Activated T-cell treated with anti-CD3 and anti-CD28 coated beads for 4 hours (primary cell): Measurements from ENCODE around the gene POLR2E.

ENCODE experiments used
- DNase-seq: peaks from one replicate; pipeline ENCODE4 v3.0.0-alpha.2; 2020

POLR2E gene

GRCh38 chr19:1074544-1075283 lies 20.5 kb downstream of the POLR2E start:
- peak; percentile 87 for DNase-seq

- DNase-seq, result no peak
These were observed 21.1 kb downstream of the POLR2E start for GRCh38 chr19:1073956-1074517.

- no peak for DNase-seq
These were observed 21.9 kb downstream of the POLR2E start for GRCh38 chr19:1073063-1073955.

DNA sequence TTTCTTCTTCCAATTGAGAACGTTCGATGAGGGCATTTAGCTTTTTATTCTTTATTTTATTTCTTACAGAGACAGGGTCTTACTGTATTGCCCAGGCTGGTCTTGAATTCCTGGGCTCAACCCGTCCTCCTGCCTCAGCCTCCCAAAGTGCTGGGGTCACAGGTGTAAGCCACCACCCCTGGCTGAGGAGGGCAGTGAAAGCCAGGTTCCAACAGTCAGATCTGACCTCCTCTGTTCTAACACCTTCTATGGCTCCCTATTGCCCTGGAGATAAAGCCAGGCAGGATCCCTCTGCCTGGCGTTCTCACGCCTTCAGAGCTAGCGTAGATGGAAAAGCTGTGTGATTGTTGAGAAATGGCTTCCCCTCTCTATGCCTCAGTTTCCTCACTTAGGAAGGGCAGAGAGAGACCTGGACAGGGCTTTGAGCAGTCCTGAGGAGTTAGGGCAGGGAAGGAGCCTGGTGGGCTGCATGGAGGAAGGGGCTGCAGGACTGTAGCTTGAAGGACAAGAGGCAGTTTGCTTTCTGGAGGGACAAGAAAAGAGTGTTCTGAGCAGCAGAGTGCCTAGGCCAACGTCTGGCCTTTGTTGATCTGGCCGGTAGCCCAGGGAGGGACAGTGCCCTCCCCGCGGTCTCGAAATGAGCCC lies 22.7 kb downstream of the POLR2E start:
- DNase-seq, result no peak

DNA sequence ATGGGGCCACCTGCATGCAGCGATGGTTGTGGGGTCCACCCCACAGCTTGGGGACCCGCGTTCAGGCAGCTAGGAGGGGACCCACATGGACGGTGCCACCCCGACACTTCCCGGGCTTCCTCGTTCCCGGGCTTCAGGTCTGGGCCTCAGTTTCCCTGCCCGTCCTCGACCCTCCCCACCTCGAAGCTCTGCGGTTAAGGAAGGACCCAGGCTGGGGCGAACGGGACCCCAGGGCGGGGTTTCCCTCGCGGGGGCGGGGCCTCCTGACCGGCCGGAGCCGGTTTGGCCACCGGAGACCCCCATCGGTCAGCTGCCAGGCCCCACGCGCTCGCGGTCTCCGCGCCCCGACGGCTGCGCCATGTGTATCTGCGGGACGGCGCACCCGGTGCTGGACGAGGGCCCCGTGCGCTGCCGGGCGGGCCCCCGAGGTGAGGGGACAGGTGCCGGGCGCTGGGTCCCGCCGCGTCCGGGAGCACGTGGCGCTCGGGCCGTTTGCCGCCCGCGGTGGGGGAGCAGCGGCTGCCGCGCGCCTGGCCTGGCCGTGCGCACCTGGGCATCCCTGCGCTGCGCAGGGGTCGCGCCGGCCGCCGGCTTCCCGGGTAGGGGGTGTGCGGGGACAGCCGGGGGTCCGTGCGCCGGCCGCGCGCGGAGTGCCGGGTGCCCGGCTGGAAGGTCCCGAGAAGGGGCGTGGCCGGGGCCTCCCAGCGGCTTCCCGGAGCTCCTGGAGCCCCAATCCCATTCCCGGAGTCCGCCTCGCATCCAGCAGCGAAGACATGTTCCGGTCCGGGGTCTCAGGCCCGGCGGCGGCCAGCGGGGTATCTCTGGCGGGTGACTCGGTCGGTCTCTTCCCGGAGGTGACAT lies 24.0 kb downstream of the POLR2E start:
- DNase-seq, result no peak

DNA sequence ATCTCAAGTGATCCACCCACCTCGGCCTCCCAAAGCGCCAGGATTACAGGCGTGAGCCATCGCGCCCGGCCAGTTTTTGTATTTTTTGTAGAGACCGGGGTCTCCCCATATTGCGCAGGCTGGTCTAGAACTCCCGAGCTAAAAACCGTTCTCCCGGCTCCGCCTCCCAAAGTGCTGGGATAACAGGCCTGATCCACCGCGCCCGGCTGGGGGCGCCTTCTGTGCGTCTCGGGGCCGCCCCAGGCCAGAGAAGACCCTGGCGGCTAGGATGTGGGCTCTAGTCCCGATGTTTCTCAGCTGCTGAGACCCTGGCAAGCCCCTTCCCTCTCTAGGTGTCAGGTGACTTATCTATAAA lies 24.6 kb downstream of the POLR2E start:
- DNase-seq, result no peak

- DNase-seq, result no peak
These were observed 26.0 kb downstream of the POLR2E start for GRCh38 chr19:1069009-1069779.

DNA sequence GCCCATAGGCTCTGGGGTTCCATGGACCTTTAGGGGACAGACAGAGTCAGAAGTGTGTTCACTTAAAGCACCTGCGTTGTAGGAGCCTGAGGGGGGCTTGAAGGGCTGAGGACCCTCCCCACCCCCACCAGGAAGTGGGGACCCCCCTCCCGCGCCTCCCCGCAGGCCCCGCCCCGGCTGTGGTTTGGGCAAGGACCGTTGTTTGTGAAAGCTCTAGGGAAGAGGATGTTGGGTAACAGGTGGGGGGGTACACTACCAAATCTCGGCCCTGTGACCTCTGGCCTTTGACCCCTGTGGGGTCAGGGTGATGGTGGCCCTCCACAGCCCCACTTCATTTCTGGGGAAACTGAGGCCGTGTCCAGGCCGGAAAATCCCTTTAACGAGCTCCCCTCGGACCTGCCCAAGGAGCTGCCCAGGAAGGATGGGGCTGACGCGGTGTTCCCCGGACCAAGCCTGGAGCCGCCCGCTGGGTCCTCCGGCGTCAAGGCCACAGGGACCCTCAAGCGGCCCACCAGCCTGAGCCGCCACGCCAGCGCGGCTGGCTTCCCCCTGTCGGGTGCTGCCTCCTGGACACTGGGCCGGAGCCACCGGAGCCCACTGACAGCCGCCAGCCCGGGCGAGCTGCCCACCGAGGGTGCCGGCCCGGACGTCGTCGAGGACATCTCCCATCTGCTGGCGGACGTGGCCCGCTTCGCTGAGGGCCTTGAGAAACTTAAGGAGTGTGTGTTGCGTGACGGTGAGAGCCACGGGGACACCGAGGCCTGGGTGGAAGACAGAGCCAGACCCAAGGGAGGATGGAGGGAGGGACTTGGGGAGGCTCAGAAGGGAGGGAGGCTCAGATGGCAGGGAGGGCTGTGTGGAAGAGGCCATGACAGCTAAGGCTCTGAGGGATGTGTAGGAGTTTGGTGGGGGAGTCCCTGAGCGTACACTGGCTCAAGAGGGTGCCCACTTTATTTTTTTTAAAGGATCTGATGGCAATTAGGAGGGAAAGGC lies 26.9 kb downstream of the POLR2E start:
- DNase-seq, result no peak

DNA sequence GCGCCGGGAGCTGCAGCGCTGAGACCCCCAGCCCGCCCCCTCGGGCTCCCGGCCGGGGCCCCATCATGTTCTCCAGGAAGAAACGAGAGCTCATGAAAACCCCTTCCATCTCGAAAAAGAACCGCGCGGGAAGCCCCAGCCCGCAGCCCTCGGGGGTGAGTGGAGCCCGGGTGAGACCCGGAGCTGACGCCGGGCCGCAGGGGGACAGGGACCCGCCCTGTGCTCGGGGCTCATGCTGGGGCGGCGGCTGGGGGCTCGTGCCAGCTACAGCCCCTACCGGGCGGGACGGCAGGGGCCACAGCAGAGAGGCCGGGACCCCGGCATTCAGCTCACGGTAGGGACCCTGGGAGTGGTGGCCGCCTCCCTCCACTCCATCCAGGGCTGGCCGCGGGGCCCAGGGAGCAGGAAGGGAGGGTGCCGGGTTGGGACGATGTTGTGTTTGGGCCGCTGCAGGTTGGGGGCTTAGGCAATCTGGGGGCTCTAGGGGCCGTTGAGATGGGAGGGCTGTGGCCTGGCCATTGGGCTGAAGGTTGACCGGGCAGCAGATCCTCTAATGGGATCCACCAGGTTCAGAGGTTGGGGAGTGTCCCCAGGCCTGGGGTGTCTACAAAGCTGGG lies 27.7 kb downstream of the POLR2E start:
- DNase-seq, result peak; percentile 47

- DNase-seq, result peak; percentile 76
These were observed 28.3 kb downstream of the POLR2E start, which contains the start of gene ARHGAP45 for GRCh38 chr19:1066748-1067340. TSS of gene ARHGAP45 (plus strand) at chr19:1067167. CDS start at chr19:1067406, 239 bp downstream.

DNA sequence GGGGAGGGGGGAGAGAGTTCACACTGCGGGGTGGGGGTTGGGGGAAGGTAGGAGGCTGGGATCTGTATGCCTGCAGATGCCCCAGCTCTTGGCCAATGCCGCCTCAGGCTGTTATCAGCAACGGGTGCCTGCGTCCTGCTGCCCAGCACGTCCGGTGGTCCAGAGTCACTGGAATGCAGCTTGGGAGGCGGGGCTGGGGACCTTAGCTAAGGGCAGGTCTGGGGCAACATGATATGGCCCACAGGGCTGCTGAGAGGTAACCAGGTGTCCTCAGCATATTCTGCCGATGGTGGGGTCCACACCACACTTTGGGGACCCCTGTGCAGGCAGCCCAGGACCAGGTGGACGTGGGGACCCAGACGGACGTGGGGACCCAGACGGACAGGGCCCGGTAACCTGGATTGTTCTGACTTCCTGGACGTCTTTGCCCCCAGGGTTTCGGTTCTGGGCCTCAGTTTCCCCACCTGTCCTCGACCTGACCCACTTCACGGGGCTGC lies 28.9 kb downstream of the POLR2E start:
- no peak for DNase-seq

- DNase-seq, result no peak
These were observed 29.5 kb downstream of the POLR2E start for GRCh38 chr19:1065606-1066109.

- DNase-seq, result peak; percentile 62
These were observed 30.2 kb downstream of the POLR2E start for GRCh38 chr19:1064661-1065605.

- DNase-seq, result no peak
These were observed 31.1 kb downstream of the POLR2E start for GRCh38 chr19:1063909-1064660.

- DNase-seq, result no peak
These were observed 31.9 kb downstream of the POLR2E start for GRCh38 chr19:1063030-1063908.
